HUES64 (cell line): ENCODE measurements around the gene ICAM3.
"Not testable (repeated sequence)": the region's sequence is repeated elsewhere in the genome, so short reads cannot be mapped to it uniquely, and the experiment has no call there.

Experiments used
- H3K27ac ChIP-seq: 2 replicates; pipeline ENCODE4 v1.7.0; 2013; ENCODE audit warnings: low read depth, low read length, inconsistent platforms
- H3K27me3 ChIP-seq: 2 replicates; pipeline ENCODE4 v1.6.1; 2013; ENCODE audit warnings: mild to moderate bottlenecking, low read length; ENCODE audit not compliant: insufficient read depth
- H3K36me3 ChIP-seq: 2 replicates; pipeline ENCODE4 v1.6.1; 2013; ENCODE audit warnings: mild to moderate bottlenecking, low read length; ENCODE audit not compliant: insufficient read depth
- H3K4me1 ChIP-seq: 2 replicates; pipeline ENCODE4 v1.6.1; 2013; ENCODE audit warnings: mild to moderate bottlenecking, low read length, moderate library complexity; ENCODE audit not compliant: insufficient read depth
- H3K4me3 ChIP-seq: 2 replicates; pipeline ENCODE4 v1.5.1; 2013; ENCODE audit warnings: mild to moderate bottlenecking, low read length, moderate library complexity
- H3K9ac ChIP-seq: 2 replicates; pipeline ENCODE4 v1.6.1; 2013; ENCODE audit warnings: mild to moderate bottlenecking, low read depth, low read length
- H3K9me3 ChIP-seq: 2 replicates; pipeline ENCODE4 v1.6.1; 2013; ENCODE audit warnings: low read depth, low read length; ENCODE audit not compliant: insufficient read depth
- WGBS: fragments of 150-250, 120-280 bp; methylation state at CpG from one replicate; pipeline ENCODE4 v1.1.7; 2013; ENCODE audit warnings: missing lambda C conversion rate; 5-methylcytosine and 5-hydroxymethylcytosine counted together

ICAM3 gene

GRCh38 chr19:10343495-10343894, 4.1 kb upstream of the ICAM3 start:
- 95% methylated on average over 2 of the region's 2 CpGs for WGBS
- H3K9me3 ChIP-seq: no peaks in the 10 kb centered on the region
- H3K27ac ChIP-seq: no peak overlapping the region
- no peak overlapping the region for H3K4me3 ChIP-seq
- no peaks in the 10 kb centered on the region for H3K36me3 ChIP-seq
- peaks cover 5% of the 10 kb centered on the region for H3K4me1 ChIP-seq
- no peaks in the 10 kb centered on the region for H3K27me3 ChIP-seq
- H3K9ac ChIP-seq: no peak overlapping the region

GRCh38 chr19:10339977-10340376, 553 bp upstream of the ICAM3 start:
- H3K36me3 ChIP-seq: no peaks in the 10 kb centered on the region
- WGBS: 90% methylated on average over 4 of the region's 5 CpGs
- H3K4me3 ChIP-seq: no peak overlapping the region
- no peak overlapping the region; the same call in 1 of the 2 replicates for H3K9ac ChIP-seq
- H3K27ac ChIP-seq: no peak overlapping the region
- no peaks in the 10 kb centered on the region for H3K9me3 ChIP-seq
- 0 out of 2 replicates have a peak, but pooled peaks cover 3% of the 10 kb centered on the region for H3K27me3 ChIP-seq
- H3K4me1 ChIP-seq: peaks cover 5% of the 10 kb centered on the region

GRCh38 chr19:10338940-10339339, 484 bp downstream of the ICAM3 start:
- 81% methylated on average over 5 of the region's 6 CpGs for WGBS
- H3K4me3 ChIP-seq: no peak overlapping the region

GRCh38 chr19:10336725-10337124, 2.7 kb downstream of the ICAM3 start:
- not testable (repeated sequence) for H3K27me3 ChIP-seq, H3K9me3 ChIP-seq, H3K4me3 ChIP-seq, H3K36me3 ChIP-seq, H3K27ac ChIP-seq, H3K4me1 ChIP-seq, H3K9ac ChIP-seq
- 91% methylated on average over 9 of the region's 9 CpGs for WGBS

More at GRCh38 chr19:10338940-10339339, 484 bp downstream of the ICAM3 start:
- Histone ChIP-seq H3K36me3 (no peaks in the 10 kb centered on the region), H3K9me3 (no peaks in the 10 kb centered on the region), H3K9ac (no peak overlapping the region), H3K4me1 (peaks cover 5% of the 10 kb centered on the region), H3K27ac (no peak overlapping the region), H3K27me3 (peaks cover 10% of the 10 kb centered on the region; the same call in 1 of the 2 replicates)

- peaks cover 8% of the 10 kb centered on the region for H3K36me3 ChIP-seq
- no peak overlapping the region for H3K27ac ChIP-seq
- 64% methylated on average over 24 of the region's 26 CpGs for WGBS
- H3K9me3 ChIP-seq: no peaks in the 10 kb centered on the region
- H3K27me3 ChIP-seq: peaks cover 10% of the 10 kb centered on the region; the same call in 1 of the 2 replicates
- H3K4me1 ChIP-seq: peaks cover 8% of the 10 kb centered on the region
- H3K4me3 ChIP-seq: peak overlapping the region; percentile 82; the same call in 1 of the 2 replicates
- H3K9ac ChIP-seq: no peak overlapping the region
Measured at GRCh38 chr19:10335352-10335985, 4.0 kb downstream of the ICAM3 start.

GRCh38 chr19:10334588-10335351, 4.7 kb downstream of the ICAM3 start:
- Histone ChIP-seq H3K4me3 (peak overlapping the region; percentile 82), H3K27ac (no peak overlapping the region), H3K36me3 (peaks cover 15% of the 10 kb centered on the region), H3K9me3 (no peaks in the 10 kb centered on the region), H3K9ac (no peak overlapping the region; the same call in 1 of the 2 replicates), H3K4me1 (peaks cover 8% of the 10 kb centered on the region), H3K27me3 (peaks cover 10% of the 10 kb centered on the region; the same call in 1 of the 2 replicates)
- WGBS: 6% methylated on average over 59 of the region's 59 CpGs

- Histone ChIP-seq H3K4me1 (peaks cover 3% of the 10 kb centered on the region; the same call in 1 of the 2 replicates), H3K9ac (peak overlapping the region; percentile 15; the same call in 1 of the 2 replicates), H3K27me3 (peaks cover 10% of the 10 kb centered on the region; the same call in 1 of the 2 replicates), H3K27ac (no peak overlapping the region), H3K4me3 (peak overlapping the region; percentile 82), H3K36me3 (peaks cover 23% of the 10 kb centered on the region), H3K9me3 (no peaks in the 10 kb centered on the region)
- 4% methylated on average over 44 of the region's 44 CpGs for WGBS
Measured at GRCh38 chr19:10333758-10334587, 5.5 kb downstream of the ICAM3 start.

GRCh38 chr19:10332965-10333757, 6.3 kb downstream of the ICAM3 start, which contains the start of gene RAVER1:
TSS of gene RAVER1 (minus strand) at chr19:10333529. CDS start at chr19:10333507, 22 bp downstream.
- Histone ChIP-seq H3K9me3 (no peaks in the 10 kb centered on the region), H3K4me1 (0 out of 2 replicates have a peak, but pooled peaks cover 3% of the 10 kb centered on the region), H3K27me3 (peaks cover 10% of the 10 kb centered on the region; the same call in 1 of the 2 replicates), H3K36me3 (peaks cover 31% of the 10 kb centered on the region), H3K4me3 (peak within 1 kb of the TSS; percentile 82), H3K9ac (peak within 1 kb of the TSS; percentile 92), H3K27ac (peak within 1 kb of the TSS; percentile 89)
- under 1% methylated on average over 82 of the region's 82 CpGs for WGBS

GRCh38 chr19:10332158-10332964, 7.1 kb downstream of the ICAM3 start:
- 42% methylated on average over 18 of the region's 18 CpGs for WGBS
- Histone ChIP-seq H3K27ac (peak overlapping the region; percentile 89; the same call in 1 of the 2 replicates), H3K4me3 (peak overlapping the region; percentile 82), H3K9ac (peak overlapping the region; percentile 92), H3K9me3 (no peaks in the 10 kb centered on the region), H3K27me3 (peaks cover 10% of the 10 kb centered on the region; the same call in 1 of the 2 replicates), H3K4me1 (0 out of 2 replicates have a peak, but pooled peaks cover 3% of the 10 kb centered on the region), H3K36me3 (peaks cover 39% of the 10 kb centered on the region)
